ENCODE measurements around the gene RGL1.

DNA sequence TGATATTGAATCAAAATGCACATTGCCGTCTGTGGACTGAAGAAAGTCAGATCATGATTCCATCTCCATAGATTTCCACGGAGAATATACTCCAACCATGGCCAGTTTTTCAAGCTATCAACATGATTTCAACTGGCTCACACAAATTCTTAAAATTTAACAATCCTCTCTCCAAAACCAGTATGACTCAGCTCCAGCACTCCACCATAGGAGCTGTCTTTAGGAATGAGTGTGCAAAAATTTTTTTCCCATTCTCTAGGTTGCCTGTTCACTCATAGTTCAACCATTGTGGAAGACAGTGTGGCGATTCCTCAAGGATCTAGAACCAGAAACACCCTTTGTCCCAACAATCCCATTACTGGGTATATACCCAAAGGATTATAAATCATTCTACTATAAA is 40.8 kb downstream of the RGL1 start:
- TF ChIP-seq YY1 (IDR thresholded peaks at IDR 0.05; ENCODE audit: insufficient read depth, insufficient read length): no peak
- TF ChIP-seq ZNF274 (IDR thresholded peaks at IDR 0.05; ENCODE audit: low read depth, low read length): no peak
